Measurements from ENCODE around the gene RNF186.

DNA sequence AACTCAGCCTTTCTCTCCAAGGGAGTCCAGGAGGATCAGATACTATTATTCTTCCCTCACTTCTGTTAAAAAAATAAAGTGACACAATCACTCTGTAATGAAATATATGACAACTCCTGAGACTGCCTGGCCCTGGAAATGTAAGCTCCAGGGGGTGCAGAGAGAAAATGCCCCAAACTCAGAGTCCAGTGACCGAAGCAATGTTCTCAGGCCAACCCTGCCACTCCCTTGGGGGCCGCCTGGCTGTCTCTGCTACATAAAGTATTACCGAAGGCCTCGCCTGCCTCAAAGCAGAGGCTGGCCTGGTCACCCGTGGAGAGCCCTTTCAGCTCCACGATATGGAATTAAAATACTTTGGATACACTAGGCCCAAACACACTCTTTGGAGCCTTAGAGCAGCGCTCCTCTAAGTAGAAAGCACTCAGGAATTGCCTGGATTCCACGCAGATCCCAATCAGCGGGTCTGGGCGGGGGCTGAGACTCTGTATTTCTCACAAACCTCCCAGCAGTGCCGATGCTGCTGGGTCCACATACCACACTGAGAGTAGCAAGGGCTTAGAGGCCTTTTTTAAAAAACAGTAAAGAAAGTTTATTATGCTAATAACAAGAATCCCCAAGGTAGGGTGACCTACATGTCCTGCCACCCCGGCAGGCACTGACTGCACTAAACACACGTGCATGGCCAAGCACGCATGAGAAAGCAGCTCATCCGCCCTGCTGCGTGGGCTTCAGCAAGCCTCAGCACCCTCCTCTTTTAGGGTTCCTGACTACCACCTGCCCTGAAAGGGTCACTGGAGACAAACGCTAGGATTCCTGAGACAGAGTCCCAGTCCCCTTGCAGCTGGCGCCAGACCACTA lies 46.5 kb downstream of the RNF186 start:
- TF ChIP-seq EZH2 (IDR thresholded peaks at IDR 0.05; ENCODE audit: borderline replicate concordance, low read length), result no peak
- TF ChIP-seq, protein P1, sequence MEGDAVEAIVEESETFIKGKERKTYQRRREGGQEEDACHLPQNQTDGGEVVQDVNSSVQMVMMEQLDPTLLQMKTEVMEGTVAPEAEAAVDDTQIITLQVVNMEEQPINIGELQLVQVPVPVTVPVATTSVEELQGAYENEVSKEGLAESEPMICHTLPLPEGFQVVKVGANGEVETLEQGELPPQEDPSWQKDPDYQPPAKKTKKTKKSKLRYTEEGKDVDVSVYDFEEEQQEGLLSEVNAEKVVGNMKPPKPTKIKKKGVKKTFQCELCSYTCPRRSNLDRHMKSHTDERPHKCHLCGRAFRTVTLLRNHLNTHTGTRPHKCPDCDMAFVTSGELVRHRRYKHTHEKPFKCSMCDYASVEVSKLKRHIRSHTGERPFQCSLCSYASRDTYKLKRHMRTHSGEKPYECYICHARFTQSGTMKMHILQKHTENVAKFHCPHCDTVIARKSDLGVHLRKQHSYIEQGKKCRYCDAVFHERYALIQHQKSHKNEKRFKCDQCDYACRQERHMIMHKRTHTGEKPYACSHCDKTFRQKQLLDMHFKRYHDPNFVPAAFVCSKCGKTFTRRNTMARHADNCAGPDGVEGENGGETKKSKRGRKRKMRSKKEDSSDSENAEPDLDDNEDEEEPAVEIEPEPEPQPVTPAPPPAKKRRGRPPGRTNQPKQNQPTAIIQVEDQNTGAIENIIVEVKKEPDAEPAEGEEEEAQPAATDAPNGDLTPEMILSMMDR (conservative IDR thresholded peaks at IDR 0.05 in 1 of 2, IDR thresholded peaks at IDR 0.05 in 1 of 2; ENCODE audit: extremely low read depth in 1 of 2, insufficient read depth in 1 of 2, low read depth in 1 of 2, low read length in 2 of 2), result no peak

Measured in mammary epithelial cell (primary cell).